Forelimb muscle (tissue), 1 donor: ENCODE measurements around the gene FCMR. TPM values are rescaled to one million over a fixed set of nuclear protein-coding genes. Genes with fewer than 3 reads are reported as not detected.
"Not testable (repeated sequence)": the region's sequence is repeated elsewhere in the genome, so short reads cannot be mapped to it uniquely, and the experiment has no call there.

Source experiments
- DNase-seq: peaks from one replicate; pipeline ENCODE4 v3.0.0-alpha.2; 2013; ENCODE audit warnings: low read depth
- polyA plus RNA-seq: library from polyadenylated mRNA; unstranded; fragments of 120-200 nt; gene quantifications from one replicate; pipeline ENCODE4 v1.2.1, GENCODE V29; 2013; ENCODE audit not compliant: insufficient read length

The FCMR gene
- polyA plus RNA-seq, 1 donor = 1.2 TPM

DNA sequence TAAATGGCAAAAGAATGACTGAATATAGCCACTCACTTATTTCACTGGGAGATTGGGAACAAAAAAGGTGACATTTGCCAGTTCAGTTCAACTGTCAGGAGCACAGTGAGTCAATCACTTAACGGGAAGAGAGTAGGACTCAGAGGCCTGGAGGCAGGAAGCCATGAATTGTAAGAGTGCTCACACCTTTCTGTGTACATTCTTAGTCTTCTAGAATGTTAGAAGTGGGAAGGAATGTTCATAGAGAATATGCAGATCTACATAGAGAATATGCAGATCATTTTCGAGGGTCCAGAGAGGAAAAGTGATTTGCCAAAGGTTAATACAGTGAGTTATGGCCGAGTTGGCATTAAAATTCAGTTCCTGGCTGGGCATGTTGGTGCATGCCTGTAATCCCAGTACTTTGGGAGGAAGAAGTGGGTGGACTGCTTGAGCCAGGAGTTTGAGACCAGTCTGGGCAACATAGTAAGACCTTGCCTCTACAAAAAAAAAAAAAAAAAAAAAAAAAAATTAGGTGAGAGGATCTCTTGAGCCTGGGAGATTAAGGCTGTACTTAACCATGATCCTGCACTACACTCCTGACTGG is 48.0 kb downstream of the FCMR start:
- DNase-seq = no peak

GRCh38 chr1:206872139-206872538 is 49.6 kb downstream of the FCMR start:
- DNase-seq = no peak

DNA sequence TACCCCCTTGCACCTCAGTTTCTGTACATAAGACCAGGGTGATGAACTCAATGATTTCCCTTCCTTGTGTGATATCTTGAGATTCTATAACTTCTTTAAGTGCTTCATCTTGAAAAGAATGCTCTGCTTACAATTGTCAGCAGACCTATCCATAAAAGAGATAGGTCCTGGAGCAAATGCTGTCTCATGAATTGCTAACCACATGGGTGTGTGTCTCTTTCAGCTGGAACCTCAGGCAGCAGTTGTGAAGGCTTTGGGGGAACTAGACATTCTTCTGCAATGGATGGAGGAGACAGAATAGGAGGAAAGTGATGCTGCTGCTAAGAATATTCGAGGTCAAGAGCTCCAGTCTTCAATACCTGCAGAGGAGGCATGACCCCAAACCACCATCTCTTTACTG is 53.5 kb downstream of the FCMR start:
- DNase-seq = no peak

- DNase-seq = no peak
Observed at GRCh38 chr1:206867716-206868115, 54.0 kb downstream of the FCMR start.

DNA sequence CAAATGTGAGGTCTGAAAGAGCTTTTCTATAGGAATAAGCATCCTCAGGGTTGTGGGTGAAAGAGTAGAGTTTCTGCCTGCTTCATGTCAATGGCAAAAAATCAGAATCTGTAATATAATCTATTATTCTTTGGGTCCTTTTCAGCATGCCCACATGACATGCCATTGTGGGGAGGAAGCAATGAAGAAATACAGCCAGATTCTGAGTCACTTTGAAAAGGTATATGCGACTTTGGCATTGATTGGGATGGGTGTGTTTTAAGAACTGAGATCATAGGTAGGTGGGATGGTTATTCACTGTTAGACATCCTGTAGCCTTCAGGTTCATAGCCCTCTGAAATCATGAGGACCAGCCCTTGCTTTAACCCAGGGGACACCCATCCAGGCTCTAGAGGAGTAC is 54.5 kb downstream of the FCMR start:
- no peak for DNase-seq

DNA sequence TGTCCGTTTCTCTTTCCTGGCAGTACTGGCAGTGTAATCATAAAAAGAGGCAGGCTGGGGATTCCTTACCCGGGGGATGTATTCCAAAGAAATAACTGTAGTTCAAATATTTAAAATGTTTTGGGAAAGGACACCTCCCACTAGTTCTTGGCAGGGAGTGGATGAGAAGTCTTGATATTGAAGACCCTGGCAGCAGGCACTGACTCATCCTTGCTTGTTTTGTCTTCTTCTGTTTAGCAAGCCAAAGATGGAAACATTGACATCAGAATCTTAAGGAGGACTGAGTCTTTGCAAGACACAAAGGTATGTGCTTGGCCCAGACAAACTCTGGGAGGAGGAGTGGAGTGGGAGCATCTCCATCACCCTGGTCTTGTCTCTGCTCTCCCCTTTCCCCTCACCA is 55.7 kb downstream of the FCMR start:
- no peak for DNase-seq

GRCh38 chr1:206864939-206865671 is 56.6 kb downstream of the FCMR start, which contains the start of gene IL20:
TSS of gene IL20 (plus strand) at chr1:206865623. CDS start at chr1:206865853, 230 bp downstream.
- DNase-seq = no peak

DNA sequence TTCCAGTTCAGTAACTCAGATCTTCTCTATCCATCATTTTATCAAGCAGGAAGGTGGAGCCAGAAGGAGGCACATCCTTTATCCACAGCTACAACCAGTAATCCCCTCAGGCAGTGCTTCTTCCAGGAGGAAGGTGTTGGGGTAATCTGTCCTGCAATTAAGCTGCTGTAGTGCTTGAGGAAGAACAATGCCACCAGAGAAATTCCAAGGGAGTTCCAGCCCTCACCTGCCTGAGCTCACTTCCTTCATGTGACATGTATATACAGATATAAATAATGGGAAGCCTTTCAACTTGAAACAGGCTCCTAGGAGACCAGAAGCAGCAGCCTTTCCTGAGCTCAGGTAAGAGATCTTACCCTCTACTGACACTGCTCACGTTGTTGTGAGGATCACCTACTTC is 58.5 kb downstream of the FCMR start:
- DNase-seq = no peak

DNA sequence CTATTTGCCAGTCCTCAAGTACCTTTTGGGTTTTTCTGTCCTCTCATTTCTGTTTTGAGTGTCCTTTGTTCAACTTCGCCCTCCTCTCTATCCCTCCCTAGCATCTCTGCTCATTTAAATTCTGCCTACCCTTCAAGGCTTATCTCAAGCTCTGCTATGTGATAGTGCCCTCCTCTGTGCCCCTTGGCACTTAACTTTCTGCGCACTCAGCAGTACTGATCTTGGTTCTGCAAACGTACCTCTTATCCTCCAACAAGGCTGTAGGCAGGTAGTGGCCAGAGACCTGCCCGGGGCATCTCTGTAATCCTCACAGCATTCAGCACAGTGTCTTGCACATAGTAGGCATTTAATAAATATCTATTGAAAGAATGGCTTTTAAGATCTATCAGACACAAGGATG is 61.6 kb downstream of the FCMR start:
- no peak for DNase-seq

DNA sequence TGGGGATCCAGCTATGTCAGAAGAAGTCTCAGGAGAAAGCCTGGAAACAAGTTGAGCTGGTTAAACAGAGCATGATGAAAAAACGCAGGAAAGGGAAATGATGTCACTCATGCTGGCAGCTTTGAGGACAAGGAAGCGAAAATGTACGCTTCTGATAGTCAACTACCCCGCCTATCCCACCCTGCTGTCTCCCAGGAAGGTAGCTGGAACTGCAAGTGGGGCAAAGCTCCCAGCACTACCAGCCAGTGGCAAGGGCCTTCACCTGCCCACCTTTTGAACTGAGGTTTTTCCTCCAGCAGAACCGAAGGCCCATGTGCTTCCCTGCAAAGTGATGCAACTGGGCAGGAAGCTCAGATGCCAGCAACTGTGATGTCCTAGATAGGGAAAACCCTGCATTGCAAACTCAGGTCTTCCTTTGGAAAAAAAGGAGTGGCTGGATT is 62.6 kb downstream of the FCMR start:
- no peak for DNase-seq

DNA sequence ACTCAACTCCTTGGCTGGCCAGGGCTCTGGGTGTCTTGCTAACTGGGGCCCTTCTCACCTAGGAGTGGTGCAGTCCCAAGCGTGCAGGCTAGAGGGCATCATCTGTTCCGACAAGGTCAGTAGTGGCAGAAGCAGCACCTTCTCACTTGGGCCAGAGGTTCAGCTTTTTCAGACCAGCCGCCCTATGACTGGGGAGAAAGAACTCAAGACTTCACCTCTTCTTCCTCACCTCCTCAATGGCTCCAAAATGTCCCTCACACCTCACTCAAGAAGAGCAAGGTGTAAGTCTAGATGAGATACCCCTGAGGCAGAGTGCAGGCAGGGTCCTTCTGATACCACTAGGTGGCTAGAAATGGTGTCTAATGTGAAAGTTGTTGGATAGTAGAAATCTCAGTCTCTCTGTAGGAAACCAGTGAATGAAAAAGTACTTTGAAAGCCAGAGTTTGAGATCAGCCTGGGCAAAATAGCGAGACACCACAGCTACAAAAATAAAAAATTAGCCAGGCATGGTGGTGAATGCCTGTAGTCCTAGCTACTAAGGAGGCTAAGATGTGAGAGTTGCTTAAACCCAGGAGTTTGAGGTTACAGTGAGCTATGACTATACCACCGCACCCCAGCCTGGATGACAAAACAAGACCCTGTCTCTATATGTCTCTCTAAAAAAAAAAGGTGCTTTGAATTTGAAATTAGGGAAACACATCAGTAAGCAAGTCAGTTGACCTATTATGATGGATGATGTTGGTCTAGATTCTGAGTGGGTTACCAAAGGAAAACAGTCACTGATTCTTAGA is 64.9 kb downstream of the FCMR start:
- no peak for DNase-seq

DNA sequence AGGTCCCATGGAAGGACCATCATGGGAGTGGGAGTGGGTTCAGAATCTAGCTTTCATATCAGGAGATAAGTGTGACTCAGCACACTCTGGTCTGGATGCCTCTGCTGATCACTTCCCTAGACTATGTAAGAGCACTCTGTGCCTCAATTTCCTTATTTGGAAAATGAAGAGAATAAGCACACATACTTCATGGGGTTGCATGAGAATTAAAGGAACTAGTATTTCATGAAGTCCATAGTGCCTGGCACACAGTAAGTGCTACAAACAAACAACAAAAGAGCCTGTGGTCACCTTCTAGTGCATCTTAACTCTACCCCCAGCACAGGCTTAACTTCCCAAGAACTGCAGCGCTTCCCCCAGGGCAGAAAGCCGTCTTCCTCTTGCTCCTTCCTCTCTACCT is 65.9 kb downstream of the FCMR start:
- no peak for DNase-seq

- DNase-seq = no peak
Observed at GRCh38 chr1:206854401-206855129, 67.2 kb downstream of the FCMR start.

GRCh38 chr1:206853696-206854095 is 68.0 kb downstream of the FCMR start:
- not testable (repeated sequence) for DNase-seq

Other genes with a start within 250 kb of the FCMR start
- gene MAPKAPK2, start 237.0 kb downstream of the FCMR start, polyA plus RNA-seq = 75.5 TPM
- not detected for gene IL19, start 151.2 kb downstream of the FCMR start, polyA plus RNA-seq
- 0.49 TPM for gene IL10, start 149.4 kb downstream of the FCMR start, polyA plus RNA-seq
- not detected for gene IL20, start 56.3 kb downstream of the FCMR start, polyA plus RNA-seq
- 0.14 TPM for gene IL24, start 24.5 kb downstream of the FCMR start, polyA plus RNA-seq
- not detected for gene PIGR, start 24.5 kb upstream of the FCMR start, polyA plus RNA-seq
- gene FCAMR, start 48.5 kb upstream of the FCMR start, polyA plus RNA-seq = not detected
- gene C1orf116, start 110.8 kb upstream of the FCMR start, polyA plus RNA-seq = 0.08 TPM
- 6.8 TPM for gene YOD1, start 129.3 kb upstream of the FCMR start, polyA plus RNA-seq
- 8.8 TPM for gene PFKFB2, start 131.3 kb upstream of the FCMR start, polyA plus RNA-seq
- gene C4BPB, start 166.9 kb upstream of the FCMR start, polyA plus RNA-seq = 0.18 TPM
- 0.47 TPM for gene C4BPA, start 182.3 kb upstream of the FCMR start, polyA plus RNA-seq